Activated CD8-positive, alpha-beta memory T cell treated with anti-CD3 and anti-CD28 coated beads for 1 hour (primary cell): Measurements from ENCODE around the gene POU3F2.

ENCODE experiments used
- DNase-seq, 2 donors: peaks; one replicate each; pipeline ENCODE4 v3.0.0-alpha.2; 2020; ENCODE audit warnings: low read depth in 1 of 2; ENCODE audit errors: extremely low read depth in 1 of 2

The POU3F2 gene

GRCh38 chr6:98834060-98835031 lies at the start of gene POU3F2:
Gene POU3F2, plus strand, starts transcription at chr6:98834574. Its CDS starts 300 bp downstream, at chr6:98834874.
- DNase-seq: peak in 1 of 2 donors; percentile 37

GRCh38 chr6:98787435-98787834 lies 46.9 kb upstream of the POU3F2 start:
- DNase-seq: no peak

GRCh38 chr6:98787961-98788360 lies 46.4 kb upstream of the POU3F2 start:
- no peak for DNase-seq

- DNase-seq: no peak
These were observed 40.0 kb upstream of the POU3F2 start for GRCh38 chr6:98794307-98794842.

- no peak for DNase-seq
These were observed 37.0 kb upstream of the POU3F2 start for GRCh38 chr6:98797217-98797994.

- DNase-seq: no peak
These were observed 33.5 kb upstream of the POU3F2 start for GRCh38 chr6:98800866-98801265.

- DNase-seq: no peak
These were observed 25.7 kb upstream of the POU3F2 start for GRCh38 chr6:98808541-98809210.

GRCh38 chr6:98812220-98812619 lies 22.2 kb upstream of the POU3F2 start:
- DNase-seq: no peak

- DNase-seq: no peak
These were observed 17.6 kb upstream of the POU3F2 start for GRCh38 chr6:98816799-98817198.

- DNase-seq: no peak
These were observed 12.5 kb upstream of the POU3F2 start for GRCh38 chr6:98821756-98822405.

- DNase-seq: no peak
These were observed 10.8 kb upstream of the POU3F2 start for GRCh38 chr6:98823428-98824161.

- no peak for DNase-seq
These were observed 10.0 kb upstream of the POU3F2 start for GRCh38 chr6:98824162-98824901.

GRCh38 chr6:98824902-98825599 lies 9.3 kb upstream of the POU3F2 start:
- no peak for DNase-seq

GRCh38 chr6:98825600-98826230 lies 8.7 kb upstream of the POU3F2 start:
- DNase-seq: no peak

GRCh38 chr6:98827295-98828159 lies 6.8 kb upstream of the POU3F2 start:
- DNase-seq: no peak

- DNase-seq: no peak
These were observed 6.1 kb upstream of the POU3F2 start for GRCh38 chr6:98828211-98828788.

GRCh38 chr6:98828941-98829411 lies 5.4 kb upstream of the POU3F2 start:
- DNase-seq: no peak
